ENCODE results near the gene FBXW9. TPM values are rescaled to one million over a fixed set of nuclear protein-coding genes. Genes with fewer than 3 reads are reported as not detected.
"Not testable (repeated sequence)": the region's sequence is repeated elsewhere in the genome, so short reads cannot be mapped to it uniquely, and the experiment has no call there.

The FBXW9 gene
- total RNA-seq, 1 donor from 2014 or later, result 6.4 TPM

- no peak for DNase-seq
Observed at GRCh38 chr19:12680034-12680433, 16.4 kb downstream of the FBXW9 start.

GRCh38 chr19:12678039-12678438, 18.4 kb downstream of the FBXW9 start:
- DNase-seq, result not testable (repeated sequence)

GRCh38 chr19:12676928-12677327, 19.5 kb downstream of the FBXW9 start:
- DNase-seq, result no peak

GRCh38 chr19:12676384-12676792, 20.0 kb downstream of the FBXW9 start:
- DNase-seq, result peak; percentile 60

- no peak for DNase-seq
Observed at GRCh38 chr19:12675940-12676339, 20.5 kb downstream of the FBXW9 start.

- no peak for DNase-seq
Observed at GRCh38 chr19:12675399-12675798, 21.0 kb downstream of the FBXW9 start.

GRCh38 chr19:12672744-12673143, 23.7 kb downstream of the FBXW9 start:
- no peak for DNase-seq

GRCh38 chr19:12670159-12670928, 26.1 kb downstream of the FBXW9 start:
- no peak for DNase-seq

GRCh38 chr19:12669270-12670158, 26.9 kb downstream of the FBXW9 start:
- peak; percentile 72 for DNase-seq

- peak; percentile 71 for DNase-seq
Observed at GRCh38 chr19:12668932-12669269, 27.5 kb downstream of the FBXW9 start.

- DNase-seq, result no peak
Observed at GRCh38 chr19:12668346-12668745, 28.1 kb downstream of the FBXW9 start.

- no peak for DNase-seq
Observed at GRCh38 chr19:12667731-12668302, 28.6 kb downstream of the FBXW9 start.

GRCh38 chr19:12666265-12667048, 30.0 kb downstream of the FBXW9 start, which contains the start of the genes MAN2B1 and WDR83:
Gene MAN2B1 (minus strand): TSS chr19:12666742. CDS start chr19:12666701, 41 bp downstream.
Gene WDR83 (plus strand): TSS chr19:12666807. CDS start chr19:12669791, 2,984 bp downstream.
- peak; percentile 69 for DNase-seq

GRCh38 chr19:12665671-12666264, 30.7 kb downstream of the FBXW9 start:
- no peak for DNase-seq

- no peak for DNase-seq
Observed at GRCh38 chr19:12665281-12665573, 31.2 kb downstream of the FBXW9 start.

GRCh38 chr19:12664406-12665280, 31.8 kb downstream of the FBXW9 start:
- no peak for DNase-seq

- DNase-seq, result no peak
Observed at GRCh38 chr19:12660980-12661379, 35.5 kb downstream of the FBXW9 start.

- DNase-seq, result no peak
Observed at GRCh38 chr19:12657966-12658365, 38.5 kb downstream of the FBXW9 start.

GRCh38 chr19:12656899-12657571, 39.4 kb downstream of the FBXW9 start:
- no peak for DNase-seq

- no peak for DNase-seq
Observed at GRCh38 chr19:12655546-12655945, 40.9 kb downstream of the FBXW9 start.
